Gastroesophageal sphincter (tissue), 4 donors: ENCODE results near the gene ARHGAP22. TPM values are rescaled to one million over a fixed set of nuclear protein-coding genes. Genes with fewer than 3 reads are reported as not detected.
"Not testable (repeated sequence)": the region's sequence is repeated elsewhere in the genome, so short reads cannot be mapped to it uniquely, and the experiment has no call there.

Experiments
- ATAC-seq: fragments of 150-250 bp; one replicate; pipeline ENCODE4 v1.9.1; 2016; ENCODE audit warnings: mild to moderate bottlenecking, moderate library complexity
- H3K27ac ChIP-seq, 4 donors: fragments of 200-600 bp; sonication (generic) in 3 of 4; 1 replicate in 3 of 4; 2 replicates in 1 of 4; pipeline ENCODE4 v1.5.1; 2016 to 2019
- H3K27me3 ChIP-seq: fragments of 200-600 bp; sonication (generic); one replicate; pipeline ENCODE4 v1.5.1; 2019
- H3K36me3 ChIP-seq, 2 donors: fragments of 200-600 bp; sonication (generic); one replicate each; pipeline ENCODE4 v1.5.1; 2019; ENCODE audit warnings: control low read depth in 1 of 2
- H3K4me1 ChIP-seq, 3 donors: fragments of 200-600 bp; sonication (generic); 1 replicate in 2 of 3; 2 replicates in 1 of 3; pipeline ENCODE4 v1.5.1; 2016 to 2019; ENCODE audit warnings: control low read depth in 2 of 3
- H3K4me3 ChIP-seq, 2 donors: fragments of 200-600 bp; sonication (generic); one replicate each; pipeline ENCODE4 v1.5.1; 2019; ENCODE audit warnings: mild to moderate bottlenecking in 1 of 2, moderate library complexity in 1 of 2
- H3K9me3 ChIP-seq, 3 donors: fragments of 200-600 bp; sonication (generic); one replicate each; pipeline ENCODE4 v1.5.1; 2017 to 2019; ENCODE audit warnings: control low read depth in 2 of 3
- CTCF ChIP-seq, 4 experiments: fragments of 200-600 bp in 2 of 4; fragments of 450-650 bp in 2 of 4; sonication (generic) in 1 of 4; IDR thresholded peaks; one replicate each; pipeline ENCODE4 v1.5.1; 2017 to 2019; ENCODE audit warnings: antibody characterized with exemption in 4 of 4, mild to moderate bottlenecking in 2 of 4, moderate library complexity in 2 of 4
- EP300 ChIP-seq: sonication (generic); formaldehyde crosslinking; IDR thresholded peaks from one replicate; pipeline ENCODE4 v1.6.1; 2017; ENCODE audit warnings: antibody characterized with exemption, mild to moderate bottlenecking
- POLR2A ChIP-seq, 2 donors: fragments of 450-650 bp; IDR thresholded peaks; one replicate each; pipeline ENCODE4 v1.6.1; 2017; ENCODE audit warnings: antibody characterized with exemption in 2 of 2, mild to moderate bottlenecking in 2 of 2, moderate library complexity in 1 of 2
- POLR2AphosphoS5 ChIP-seq: sonication (generic); formaldehyde crosslinking; IDR thresholded peaks from one replicate; pipeline ENCODE4 v1.6.1; 2017; ENCODE audit warnings: antibody characterized with exemption
- whole genome bisulfite sequencing, 2 donors: methylation state at CpG; one replicate each; pipeline ENCODE4 v1.1.5; 2018; ENCODE audit warnings: low coverage in 1 of 2; 5-methylcytosine and 5-hydroxymethylcytosine counted together
- total RNA-seq, 4 donors: library from RNA; depleted of rRNA; stranded (reverse); fragments of >200 nt; gene quantifications; one replicate each; pipeline ENCODE4 v1.1.0, GENCODE V29; 2016

Gene ARHGAP22
- total RNA-seq, 4 donors from 2014 or later: 4.2 to 5.8 (median 5.1) TPM

GRCh38 chr10:48431871-48432270, 173.0 kb downstream of the ARHGAP22 start:
- H3K27ac ChIP-seq: no peak overlapping the region
- H3K27me3 ChIP-seq: no peaks in the 10 kb centered on the region
- H3K9me3 ChIP-seq: no peaks in the 10 kb centered on the region
- no peak for ATAC-seq
- H3K36me3 ChIP-seq: peaks cover 0 to 79% of the 10 kb centered on the region in 2 donors
- no peak overlapping the region for H3K4me3 ChIP-seq
- no peak for TF ChIP-seq POLR2A (IDR thresholded peaks at IDR 0.05)
- no peak for TF ChIP-seq CTCF (IDR thresholded peaks at IDR 0.05)
- TF ChIP-seq POLR2AphosphoS5: no peak
- no peak for TF ChIP-seq EP300
- H3K4me1 ChIP-seq: no peaks in the 10 kb centered on the region

- WGBS, 2 donors: 71 to 97% methylated on average over 2 to 3 of the region's 4 CpGs
- no peaks in the 10 kb centered on the region for H3K27me3 ChIP-seq
- ATAC-seq: no peak
- H3K27ac ChIP-seq: no peak overlapping the region
- peaks cover 0 to 77% of the 10 kb centered on the region in 2 donors for H3K36me3 ChIP-seq
- TF ChIP-seq POLR2A (IDR thresholded peaks at IDR 0.05) (no peak), CTCF (IDR thresholded peaks at IDR 0.05) (no peak), POLR2AphosphoS5 (no peak), EP300 (no peak)
- H3K4me1 ChIP-seq: no peaks in the 10 kb centered on the region
- no peak overlapping the region for H3K4me3 ChIP-seq
- no peaks in the 10 kb centered on the region for H3K9me3 ChIP-seq
Measured at GRCh38 chr10:48430402-48430993, 174.4 kb downstream of the ARHGAP22 start.

- 70 to 100% methylated on average over 1 of the region's 1 CpG for WGBS, 2 donors
- TF ChIP-seq POLR2AphosphoS5: no peak
- TF ChIP-seq POLR2A (IDR thresholded peaks at IDR 0.05): no peak
- no peak for TF ChIP-seq EP300
- TF ChIP-seq CTCF (IDR thresholded peaks at IDR 0.05): no peak
- H3K27ac ChIP-seq: no peak overlapping the region
- H3K9me3 ChIP-seq: no peaks in the 10 kb centered on the region
- peaks cover 0 to 66% of the 10 kb centered on the region in 2 donors for H3K36me3 ChIP-seq
- H3K27me3 ChIP-seq: no peaks in the 10 kb centered on the region
- no peaks in the 10 kb centered on the region for H3K4me1 ChIP-seq
- H3K4me3 ChIP-seq: no peak overlapping the region
- no peak for ATAC-seq
Measured at GRCh38 chr10:48429309-48429708, 175.6 kb downstream of the ARHGAP22 start.

GRCh38 chr10:48428896-48429295, 176.0 kb downstream of the ARHGAP22 start:
- no peaks in the 10 kb centered on the region for H3K27me3 ChIP-seq
- no peaks in the 10 kb centered on the region for H3K4me1 ChIP-seq
- no peak for ATAC-seq
- H3K9me3 ChIP-seq: no peaks in the 10 kb centered on the region
- 95 to 98% methylated on average over 3 of the region's 3 CpGs for WGBS, 2 donors
- no peak overlapping the region for H3K27ac ChIP-seq
- peaks cover 0 to 64% of the 10 kb centered on the region in 2 donors for H3K36me3 ChIP-seq
- TF ChIP-seq EP300 (no peak), POLR2AphosphoS5 (no peak), POLR2A (IDR thresholded peaks at IDR 0.05) (no peak)
- no peak overlapping the region for H3K4me3 ChIP-seq

GRCh38 chr10:48423884-48424283, 181.0 kb downstream of the ARHGAP22 start:
- no peak for TF ChIP-seq POLR2A (IDR thresholded peaks at IDR 0.05)
- 75 to 90% methylated on average over 4 of the region's 4 CpGs for WGBS, 2 donors
- Histone ChIP-seq H3K4me3 (no peak overlapping the region), H3K4me1 (no peaks in the 10 kb centered on the region), H3K27me3 (no peaks in the 10 kb centered on the region), H3K36me3 (peaks cover 0 to 28% of the 10 kb centered on the region in 2 donors), H3K9me3 (no peaks in the 10 kb centered on the region), H3K27ac (no peak overlapping the region)
- no peak for ATAC-seq

- H3K4me3 ChIP-seq, H3K27ac ChIP-seq, H3K4me1 ChIP-seq, H3K9me3 ChIP-seq, H3K27me3 ChIP-seq, ATAC-seq: not testable (repeated sequence)
- H3K36me3 ChIP-seq: peaks cover 0 to 12% of the 10 kb centered on the region in 2 donors
- 100% methylated on average over 1 of the region's 2 CpGs; no CpG with 5 or more reads in 1 of the 2 donors for WGBS, 2 donors
Measured at GRCh38 chr10:48421862-48422261, 183.0 kb downstream of the ARHGAP22 start.
